HepG2 (cell line): ENCODE measurements around the gene MYOZ3. TPM values are rescaled to one million over a fixed set of nuclear protein-coding genes. Genes with fewer than 3 reads are reported as not detected.

ENCODE experiments used
- ATAC-seq: fragments of 200-7000 bp; cut with Tn5 transposase; 3 replicates; pipeline ENCODE4 v1.9.1; 2020; ENCODE audit warnings: mild to moderate bottlenecking, moderate library complexity
- BruUV-seq: library from RNA; stranded (reverse); fragments of 400-500 nt; replicated peaks from 2 replicates; lab custom pipeline; 2021; lab: Mats Ljungman, UMichigan
- CTCF ChIA-PET: fragments of 300-600 bp; formaldehyde crosslinking; extraction: SDS; loops from one replicate; lab custom pipeline; 2021; ENCODE audit warnings: low total read pairs, inconsistent platforms, low intra/inter-chr PET ratio; lab: Yijun Ruan, JAX
- POLR2A ChIA-PET: fragments of 350-600 bp; sonication (Branson Sonifier 250); formaldehyde crosslinking; loops from one replicate; lab custom pipeline; 2020; ENCODE audit warnings: antibody characterized with exemption, inconsistent platforms; lab: Yijun Ruan, JAX
- DNase-seq: peaks from one replicate; pipeline ENCODE4 v3.0.0-alpha.2; 2015; ENCODE audit warnings: low spot score
- FAIRE-seq: peaks from 3 replicates; lab custom pipeline; 2011; peaks lifted over from hg19 to GRCh38; lab: Jason Lieb, UNC
- H2AFZ ChIP-seq: one replicate; pipeline ENCODE4 v1.6.1; 2011; ENCODE audit warnings: low read length, inconsistent platforms
- H3K27ac ChIP-seq: fragments of 300-600 bp; 3 replicates; pipeline ENCODE4 v1.8.0; 2011; ENCODE audit warnings: mixed run types, mild to moderate bottlenecking, mixed read lengths, low read length, inconsistent platforms; ENCODE audit not compliant: insufficient read depth; ENCODE audit errors: extremely low read length
- H3K27me3 ChIP-seq, 2 experiments: fragments of 200-600 bp in 1 of 2; 2 replicates in 1 of 2; 3 replicates in 1 of 2; pipeline versions ENCODE4 v1.6.0 to v1.8.0; 2011; ENCODE audit warnings: low read length in 2 of 2, mild to moderate bottlenecking in 2 of 2, moderate library complexity in 2 of 2, inconsistent platforms in 1 of 2; ENCODE audit not compliant: insufficient read depth in 2 of 2, control insufficient read depth in 1 of 2
- H3K36me3 ChIP-seq, 2 experiments: fragments of 200-600 bp in 1 of 2; replicated peaks in 1 of 2; 2 replicates in 1 of 2; 3 replicates in 1 of 2; pipeline versions ENCODE4 v1.5.1 to v1.8.0; 2011; ENCODE audit warnings: low read length in 2 of 2, inconsistent platforms in 1 of 2; ENCODE audit not compliant: insufficient read depth in 2 of 2, control insufficient read depth in 1 of 2
- H3K4me1 ChIP-seq: 2 replicates; pipeline ENCODE4 v1.5.1; 2012; ENCODE audit warnings: low read length, inconsistent platforms; ENCODE audit not compliant: insufficient read depth
- H3K4me2 ChIP-seq: 2 replicates; pipeline ENCODE4 v1.6.0; 2011; ENCODE audit warnings: low read depth, low read length, inconsistent platforms
- H3K4me3 ChIP-seq, 3 experiments: fragments of 200-600 bp in 1 of 3; sonication (generic), shearing (Covaris generic) in 1 of 3; replicated peaks in 1 of 3; 2 replicates each; pipeline ENCODE4 v1.5.1; 2011 to 2016; ENCODE audit warnings: low read length in 3 of 3, inconsistent platforms in 2 of 3, low read depth in 2 of 3, mild to moderate bottlenecking in 2 of 3, control low read depth in 1 of 3, mixed read lengths in 1 of 3; ENCODE audit not compliant: insufficient read depth in 1 of 3
- H3K79me2 ChIP-seq: one replicate; pipeline ENCODE4 v1.6.1; 2011; ENCODE audit warnings: low read length, inconsistent platforms; ENCODE audit not compliant: insufficient read depth
- H3K9ac ChIP-seq: 2 replicates; pipeline ENCODE4 v1.6.0; 2011; ENCODE audit warnings: mild to moderate bottlenecking, low read depth, low read length, inconsistent platforms; ENCODE audit not compliant: insufficient read depth
- H3K9me3 ChIP-seq: 2 replicates; pipeline ENCODE4 v1.5.1; 2012; ENCODE audit warnings: mild to moderate bottlenecking, low read length
- H4K20me1 ChIP-seq: 2 replicates; pipeline ENCODE4 v1.6.0; 2011; ENCODE audit warnings: inconsistent platforms, mild to moderate bottlenecking, low read length, moderate library complexity; ENCODE audit not compliant: insufficient read depth
- HMGXB4 ChIP-seq, 2 experiments: sonication (generic) in 1 of 2; formaldehyde crosslinking in 1 of 2; IDR thresholded peaks; 2 replicates each; pipeline versions ENCODE4 v1.4.0 to v1.6.1; 2018 to 2020; ENCODE audit warnings: missing genetic modification reagents in 2 of 2, borderline replicate concordance in 1 of 2, low read depth in 1 of 2, mild to moderate bottlenecking in 1 of 2, missing biosample characterization in 1 of 2
- HNRNPLL ChIP-seq: fragments of 200-400 bp; formaldehyde crosslinking; IDR thresholded peaks from 2 replicates; pipeline ENCODE4 v1.6.1; 2017; ENCODE audit warnings: mild to moderate bottlenecking, low read depth, low read length; ENCODE audit not compliant: poor library complexity, severe bottlenecking
- ZFX ChIP-seq: sonication (generic); formaldehyde crosslinking; IDR thresholded peaks from 2 replicates; pipeline ENCODE4 v1.4.0; 2020; ENCODE audit warnings: mild to moderate bottlenecking, low read depth, missing genetic modification reagents, moderate library complexity
- WGBS: methylation state at CpG from one replicate; pipeline ENCODE4 v1.1.6; 2017; ENCODE audit warnings: low lambda C conversion rate; 5-methylcytosine and 5-hydroxymethylcytosine counted together
- in situ Hi-C: cut with HindIII; loops from 2 replicates; pipeline ENCODE4 v1.10.0; 2017; ENCODE audit warnings: low pct_unique_long_range_greater_than_20kb; ENCODE audit not compliant: extremely low pct_ligation_motif_present
- intact Hi-C: fragments of 100-400 bp; cut with micrococcal nuclease; formaldehyde crosslinking; loops from one replicate; pipeline ENCODE4 v1.10.0; 2022; ENCODE audit not compliant: unreplicated experiment
- polyA plus RNA-seq, 8 experiments: library from polyadenylated mRNA; depleted of rRNA in 3 of 8; stranded (reverse) in 7 of 8; unstranded in 1 of 8; fragments of >200 nt; fragmentation: Illumina TruSeq in 4 of 8; extraction: Trizol in 4 of 8; gene quantifications; 2 replicates each; pipeline versions ENCODE4 v1.2.1 to v1.2.3, GENCODE V29; 2011 to 2016; ENCODE audit warnings: low read depth in 4 of 8, missing spikeins in 1 of 8, mixed read lengths in 1 of 8; ENCODE audit not compliant: insufficient read depth in 1 of 8
- total RNA-seq, 5 experiments: library from RNA; depleted of rRNA; stranded (reverse); fragments of >200 nt; fragmentation: Illumina TruSeq; extraction: Trizol; gene quantifications; 2 replicates each; pipeline ENCODE4 v1.2.3, GENCODE V29; 2016; ENCODE audit warnings: low read depth in 1 of 5
- TF ChIP-seq, protein P1 (sequence below): sonication (generic); formaldehyde crosslinking; IDR thresholded peaks from 2 replicates; pipeline ENCODE4 v1.4.0; 2020; ENCODE audit warnings: missing genetic modification reagents

Gene MYOZ3
- total and polyA plus RNA-seq, 2 of the 13 experiments (the other 11 are each of a cell fraction or from before 2014, with no cell fraction given), result 0.05 TPM; not detected in 1

DNA sequence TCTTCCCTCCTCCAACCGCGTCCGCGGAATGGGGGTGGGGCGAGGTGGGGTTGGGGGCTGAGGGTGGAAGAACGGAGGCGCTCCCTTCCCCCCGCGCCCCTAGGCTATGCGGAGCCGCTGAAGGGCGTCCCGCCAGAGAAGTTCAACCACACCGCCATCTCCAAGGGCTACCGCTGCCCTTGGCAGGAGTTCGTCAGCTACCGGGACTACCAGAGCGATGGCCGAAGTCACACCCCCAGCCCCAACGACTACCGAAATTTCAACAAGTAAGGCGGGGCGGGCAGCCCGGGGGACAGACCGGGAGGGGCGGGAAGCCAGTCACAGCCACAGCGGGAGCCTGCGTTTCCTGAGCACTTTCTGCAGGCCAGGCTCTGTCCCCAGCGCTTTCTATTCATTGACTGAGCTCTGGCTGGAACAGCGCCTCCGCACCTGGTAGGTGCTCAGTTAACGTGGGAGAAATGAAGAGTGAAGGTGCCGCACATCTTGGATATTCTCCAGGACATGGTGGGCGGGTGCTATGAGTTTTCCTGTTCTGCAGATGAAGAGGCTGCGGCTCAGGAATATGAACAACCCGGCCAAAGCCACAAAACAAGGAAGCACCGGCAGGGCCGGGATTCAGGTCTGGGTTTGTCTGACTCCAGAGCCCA lies 11.3 kb downstream of the MYOZ3 start:
- TF ChIP-seq, protein P1, sequence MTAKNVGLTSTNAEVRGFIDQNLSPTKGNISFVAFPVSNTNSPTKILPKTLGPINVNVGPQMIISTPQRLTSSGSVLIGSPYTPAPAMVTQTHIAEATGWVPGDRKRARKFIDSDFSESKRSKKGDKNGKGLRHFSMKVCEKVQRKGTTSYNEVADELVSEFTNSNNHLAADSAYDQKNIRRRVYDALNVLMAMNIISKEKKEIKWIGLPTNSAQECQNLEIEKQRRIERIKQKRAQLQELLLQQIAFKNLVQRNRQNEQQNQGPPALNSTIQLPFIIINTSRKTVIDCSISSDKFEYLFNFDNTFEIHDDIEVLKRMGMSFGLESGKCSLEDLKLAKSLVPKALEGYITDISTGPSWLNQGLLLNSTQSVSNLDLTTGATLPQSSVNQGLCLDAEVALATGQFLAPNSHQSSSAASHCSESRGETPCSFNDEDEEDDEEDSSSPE (CRISPR knock-in tag), result 0 out of 2 replicates have a peak, but pooled peaks have one; percentile 18
- peak; percentile 56 for TF ChIP-seq HNRNPLL
- no peak; a peak in 1 of 4 replicates for TF ChIP-seq HMGXB4 (CRISPR knock-in tag; IDR thresholded peaks at IDR 0.05; ENCODE audit: borderline replicate concordance in 1 of 2, low read depth in 1 of 2)
- 0 out of 2 replicates have a peak, but pooled peaks have one; percentile 26 for TF ChIP-seq ZFX
- ATAC-seq (peak; percentile 80), DNase-seq (no peak), FAIRE-seq (no peak)
- H2AFZ ChIP-seq, result no peak overlapping the region
- H3K36me3 ChIP-seq, result no peaks in the 10 kb centered on the region
- H3K79me2 ChIP-seq, result no peaks in the 10 kb centered on the region
- peak overlapping the region; percentile 75 for H3K4me2 ChIP-seq
- H3K9ac ChIP-seq, result no peak overlapping the region
- intact Hi-C loops (no loop called here), in situ Hi-C loops (loop anchor here (25.0 kb wide), 1 partner anchor 210 kb away; no protein-coding TSS in a partner anchor)
- H3K4me1 ChIP-seq, result no peaks in the 10 kb centered on the region
- no peaks in the 10 kb centered on the region for H4K20me1 ChIP-seq
- WGBS, result 16% methylated on average over 18 of the region's 38 CpGs
- H3K27me3 ChIP-seq, result peaks cover 2 to 27% of the 10 kb centered on the region in 2 experiments; a peak in 2 of 5 replicates
- H3K4me3 ChIP-seq, result peak overlapping the region; percentile 52 to 68 (median 65)
- POLR2A ChIA-PET, result no interaction called here
- no peaks in the 10 kb centered on the region for H3K9me3 ChIP-seq
- no TSS peak for BruUV-seq
- H3K27ac ChIP-seq, result no peak overlapping the region
- CTCF ChIA-PET, result no interaction called here
